22Rv1 (cell line): Measurements from ENCODE around the gene KLHL33.

Experiments
- H3K27ac ChIP-seq: fragments of 450-650 bp; 2 replicates; pipeline ENCODE4 v1.5.1; 2017
- CTCF ChIP-seq: fragments of 450-650 bp; IDR thresholded peaks from 2 replicates; pipeline ENCODE4 v1.5.1; 2017; ENCODE audit warnings: mild to moderate bottlenecking
- ZFX ChIP-seq: fragments of 450-650 bp; IDR thresholded peaks from 2 replicates; pipeline ENCODE4 v1.6.1; 2017; ENCODE audit warnings: antibody characterized with exemption, borderline replicate concordance

The KLHL33 gene

GRCh38 chr14:20435582-20436362, at the start of gene KLHL33:
Gene KLHL33 (minus strand): TSS chr14:20436166. CDS start chr14:20435811, 355 bp downstream.
- no peak for TF ChIP-seq CTCF
- TF ChIP-seq ZFX: no peak
- no peak within 1 kb of the TSS for H3K27ac ChIP-seq

GRCh38 chr14:20482382-20482781, 46.4 kb upstream of the KLHL33 start:
- no peak for TF ChIP-seq ZFX
- TF ChIP-seq CTCF: no peak
- H3K27ac ChIP-seq: no peak overlapping the region

- no peak for TF ChIP-seq ZFX
- no peak for TF ChIP-seq CTCF
- H3K27ac ChIP-seq: no peak overlapping the region
These were observed 42.9 kb upstream of the KLHL33 start for GRCh38 chr14:20478894-20479293.

- no peak overlapping the region; the same call in 1 of the 2 replicates for H3K27ac ChIP-seq
These were observed 41.4 kb upstream of the KLHL33 start for GRCh38 chr14:20477211-20477876.

GRCh38 chr14:20476776-20477175, 40.8 kb upstream of the KLHL33 start:
- H3K27ac ChIP-seq: no peak overlapping the region; the same call in 1 of the 2 replicates
- TF ChIP-seq ZFX (no peak), CTCF (no peak)

More at GRCh38 chr14:20477211-20477876, 41.4 kb upstream of the KLHL33 start:
- TF ChIP-seq ZFX (no peak), CTCF (no peak)

GRCh38 chr14:20472536-20473169, 36.7 kb upstream of the KLHL33 start:
- no peak overlapping the region for H3K27ac ChIP-seq
- no peak for TF ChIP-seq CTCF
- no peak for TF ChIP-seq ZFX

GRCh38 chr14:20470603-20470901, 34.6 kb upstream of the KLHL33 start:
- TF ChIP-seq ZFX (no peak), CTCF (no peak)
- peak overlapping the region; percentile 92 for H3K27ac ChIP-seq
